ENCODE data around the gene TPBGL. TPM values are rescaled to one million over a fixed set of nuclear protein-coding genes. Genes with fewer than 3 reads are reported as not detected.

TPBGL gene
- total and polyA plus RNA-seq, 2 of the 4 experiments (the other 2 are of a cell fraction) = not detected

DNA sequence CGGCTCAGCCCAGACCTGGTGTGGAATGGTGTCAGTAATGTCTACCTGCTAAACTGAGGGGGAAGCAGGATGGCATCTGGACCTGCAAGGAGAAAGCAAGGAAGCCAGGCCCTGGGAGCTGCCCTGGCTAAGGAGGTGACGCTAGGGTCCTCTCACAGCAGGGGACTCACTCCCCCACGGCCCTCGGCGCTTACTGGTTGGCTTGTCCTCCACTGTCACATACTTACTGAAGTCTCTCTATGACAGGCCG, 48.9 kb downstream of the TPBGL start:
- Histone ChIP-seq H3K9me1 (ENCODE audit: insufficient read depth, low read length) (no peaks in the 10 kb centered on the region), H3K14ac (replicated peaks; ENCODE audit: low read depth, low read length) (no peak overlapping the region), H3K18ac (ENCODE audit: low read depth, low read length) (no peak overlapping the region), H2AK9ac (replicated peaks; ENCODE audit: low read depth, low read length, poor library complexity) (no peak overlapping the region), H3K9ac (ENCODE audit: low read depth, low read length) (no peak overlapping the region), H2AK5ac (ENCODE audit: low read depth, low read length) (no peak overlapping the region), H3K56ac (ENCODE audit: extremely low read depth, insufficient read depth, low read length) (no peak overlapping the region), H3K4me3 (ENCODE audit: insufficient read depth, low read depth, low read length) (no peak overlapping the region), H2BK5ac (ENCODE audit: low read depth, low read length, poor library complexity, severe bottlenecking) (no peak overlapping the region), H3K27ac (ENCODE audit: insufficient read depth, low read length) (no peak overlapping the region), H4K8ac (ENCODE audit: low read depth in 2 of 2, low read length in 2 of 2) (no peak overlapping the region), H2BK20ac (ENCODE audit: low read depth, low read length) (no peak overlapping the region), H2BK15ac (ENCODE audit: low read depth, low read length) (no peak overlapping the region), H2AFZ (replicated peaks; ENCODE audit: low read length, poor library complexity) (no peak overlapping the region), H4K5ac (ENCODE audit: low read depth, low read length) (no peak overlapping the region), H4K20me1 (ENCODE audit: insufficient read depth, low read length) (peaks cover 3% of the 10 kb centered on the region; the same call in 1 of the 2 replicates), H3K4ac (ENCODE audit: low read depth, low read length) (no peak overlapping the region), H3K4me2 (ENCODE audit: low read depth, low read length) (no peak overlapping the region), H4K91ac (ENCODE audit: insufficient read depth, low read depth, low read length) (no peak overlapping the region), H3K4me1 (ENCODE audit: control insufficient read depth, insufficient read depth, low read length) (no peaks in the 10 kb centered on the region), H3K36me3 (ENCODE audit: control insufficient read depth, insufficient read depth, low read length) (peaks cover 3% of the 10 kb centered on the region; the same call in 1 of the 2 replicates), H3K23ac (ENCODE audit: low read depth, low read length) (no peak overlapping the region), H3K27me3 (ENCODE audit: control insufficient read depth, insufficient read depth, low read length) (peaks cover 1% of the 10 kb centered on the region; the same call in 1 of the 2 replicates), H3K79me1 (ENCODE audit: low read depth in 1 of 2, low read length in 2 of 2) (no peaks in the 10 kb centered on the region), H3K9me3 (ENCODE audit: control insufficient read depth, insufficient read depth, low read length) (no peaks in the 10 kb centered on the region), H2BK120ac (ENCODE audit: low read depth, low read length) (no peak overlapping the region)
- WGBS, 2 experiments (ENCODE audit: extremely low coverage in 2 of 2, insufficient read length in 1 of 2) = 71% methylated on average over 1 of the region's 6 CpGs; no CpG with 5 or more reads in 1 of the 2 experiments
- ATAC-seq (ENCODE audit: low read depth) = no peak
- ChIA-PET POLR2A (ENCODE audit: unreplicated experiment) (no interaction called here), CTCF (no interaction called here)
- DNase-seq = no peak
- dilution Hi-C loops (cut with HindIII; ENCODE audit: low sequenced_read_pairs, unreplicated experiment) = no loop called here
- no TSS peak for BruUV-seq (replicated peaks)
- intact Hi-C loops (cut with micrococcal nuclease) = no loop called here
- in situ Hi-C loops (cut with MboI; ENCODE audit: low sequenced_read_pairs) = loop anchor here (25.0 kb wide), 1 partner anchor 248 kb away; the partner anchor contains the start of gene GDPD5
- TF ChIP-seq, protein P1, sequence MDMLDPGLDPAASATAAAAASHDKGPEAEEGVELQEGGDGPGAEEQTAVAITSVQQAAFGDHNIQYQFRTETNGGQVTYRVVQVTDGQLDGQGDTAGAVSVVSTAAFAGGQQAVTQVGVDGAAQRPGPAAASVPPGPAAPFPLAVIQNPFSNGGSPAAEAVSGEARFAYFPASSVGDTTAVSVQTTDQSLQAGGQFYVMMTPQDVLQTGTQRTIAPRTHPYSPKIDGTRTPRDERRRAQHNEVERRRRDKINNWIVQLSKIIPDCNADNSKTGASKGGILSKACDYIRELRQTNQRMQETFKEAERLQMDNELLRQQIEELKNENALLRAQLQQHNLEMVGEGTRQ (IDR thresholded peaks at IDR 0.05; ENCODE audit: low read depth, low read length) = no peak
- TF ChIP-seq MAZ (IDR thresholded peaks at IDR 0.05; ENCODE audit: borderline replicate concordance, low read depth, low read length) = no peak
- no peak for TF ChIP-seq RCOR1 (IDR thresholded peaks at IDR 0.05; ENCODE audit: insufficient replicate concordance, low read length)
- no peak for TF ChIP-seq SMC3 (IDR thresholded peaks at IDR 0.05; ENCODE audit: low read depth, low read length)

Measured in IMR-90 (cell line).